Measurements from ENCODE around the gene HSPB6.

- TF ChIP-seq, protein P1, sequence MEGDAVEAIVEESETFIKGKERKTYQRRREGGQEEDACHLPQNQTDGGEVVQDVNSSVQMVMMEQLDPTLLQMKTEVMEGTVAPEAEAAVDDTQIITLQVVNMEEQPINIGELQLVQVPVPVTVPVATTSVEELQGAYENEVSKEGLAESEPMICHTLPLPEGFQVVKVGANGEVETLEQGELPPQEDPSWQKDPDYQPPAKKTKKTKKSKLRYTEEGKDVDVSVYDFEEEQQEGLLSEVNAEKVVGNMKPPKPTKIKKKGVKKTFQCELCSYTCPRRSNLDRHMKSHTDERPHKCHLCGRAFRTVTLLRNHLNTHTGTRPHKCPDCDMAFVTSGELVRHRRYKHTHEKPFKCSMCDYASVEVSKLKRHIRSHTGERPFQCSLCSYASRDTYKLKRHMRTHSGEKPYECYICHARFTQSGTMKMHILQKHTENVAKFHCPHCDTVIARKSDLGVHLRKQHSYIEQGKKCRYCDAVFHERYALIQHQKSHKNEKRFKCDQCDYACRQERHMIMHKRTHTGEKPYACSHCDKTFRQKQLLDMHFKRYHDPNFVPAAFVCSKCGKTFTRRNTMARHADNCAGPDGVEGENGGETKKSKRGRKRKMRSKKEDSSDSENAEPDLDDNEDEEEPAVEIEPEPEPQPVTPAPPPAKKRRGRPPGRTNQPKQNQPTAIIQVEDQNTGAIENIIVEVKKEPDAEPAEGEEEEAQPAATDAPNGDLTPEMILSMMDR (IDR thresholded peaks at IDR 0.05; ENCODE audit: low read depth, low read length, missing input control) = no peak
- TF ChIP-seq ATF3 (IDR thresholded peaks at IDR 0.05) (no peak), YY1 (IDR thresholded peaks at IDR 0.05) (no peak), EGR1 (IDR thresholded peaks at IDR 0.05; ENCODE audit: low read depth in 2 of 2) (no peak), MAX (IDR thresholded peaks at IDR 0.05) (no peak), JUND (IDR thresholded peaks at IDR 0.05) (no peak), RAD21 (IDR thresholded peaks at IDR 0.05) (no peak), TAF1 (conservative IDR thresholded peaks at IDR 0.05) (no peak), SP1 (IDR thresholded peaks at IDR 0.05) (no peak), REST (IDR thresholded peaks at IDR 0.05) (no peak), GABPA (IDR thresholded peaks at IDR 0.05 in 1 of 2, conservative IDR thresholded peaks at IDR 0.05 in 1 of 2) (no peak), FOXA1 (IDR thresholded peaks at IDR 0.05) (no peak), RXRA (IDR thresholded peaks at IDR 0.05) (no peak)
- TF ChIP-seq, protein P2, sequence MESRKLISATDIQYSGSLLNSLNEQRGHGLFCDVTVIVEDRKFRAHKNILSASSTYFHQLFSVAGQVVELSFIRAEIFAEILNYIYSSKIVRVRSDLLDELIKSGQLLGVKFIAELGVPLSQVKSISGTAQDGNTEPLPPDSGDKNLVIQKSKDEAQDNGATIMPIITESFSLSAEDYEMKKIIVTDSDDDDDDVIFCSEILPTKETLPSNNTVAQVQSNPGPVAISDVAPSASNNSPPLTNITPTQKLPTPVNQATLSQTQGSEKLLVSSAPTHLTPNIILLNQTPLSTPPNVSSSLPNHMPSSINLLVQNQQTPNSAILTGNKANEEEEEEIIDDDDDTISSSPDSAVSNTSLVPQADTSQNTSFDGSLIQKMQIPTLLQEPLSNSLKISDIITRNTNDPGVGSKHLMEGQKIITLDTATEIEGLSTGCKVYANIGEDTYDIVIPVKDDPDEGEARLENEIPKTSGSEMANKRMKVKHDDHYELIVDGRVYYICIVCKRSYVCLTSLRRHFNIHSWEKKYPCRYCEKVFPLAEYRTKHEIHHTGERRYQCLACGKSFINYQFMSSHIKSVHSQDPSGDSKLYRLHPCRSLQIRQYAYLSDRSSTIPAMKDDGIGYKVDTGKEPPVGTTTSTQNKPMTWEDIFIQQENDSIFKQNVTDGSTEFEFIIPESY (IDR thresholded peaks at IDR 0.05) = no peak
Measured at GRCh38 chr19:35766571-35767104, 9.8 kb upstream of the HSPB6 start.
